SK-N-SH (cell line): ENCODE measurements around the gene CD93.

ENCODE experiments used
- CHD2 ChIP-seq: fragments of 150-350 bp; IDR thresholded peaks from 2 replicates; pipeline ENCODE4 v1.6.1; 2018; ENCODE audit warnings: low read length; ENCODE audit not compliant: partially characterized antibody
- CTCF ChIP-seq: fragments of 200-600 bp; sonication (generic); IDR thresholded peaks from 2 replicates; pipeline ENCODE4 v1.6.1; 2017; ENCODE audit warnings: antibody characterized with exemption, mild to moderate bottlenecking, moderate library complexity
- EP300 ChIP-seq, 2 experiments: IDR thresholded peaks; 2 replicates each; pipeline versions ENCODE4 v1.4.0 to v1.6.1; 2012; ENCODE audit warnings: borderline replicate concordance in 1 of 2, low read depth in 1 of 2, low read length in 1 of 2
- EZH2phosphoT487 ChIP-seq: fragments of 200-600 bp; sonication (generic); IDR thresholded peaks from 2 replicates; pipeline ENCODE4 v1.6.1; 2017; ENCODE audit warnings: low read depth, mixed run types, mild to moderate bottlenecking, antibody characterized with exemption, moderate library complexity, borderline replicate concordance
- FOXM1 ChIP-seq: IDR thresholded peaks from 2 replicates; pipeline ENCODE4 v1.4.0; 2012; ENCODE audit warnings: low read depth, mild to moderate bottlenecking
- GABPA ChIP-seq: IDR thresholded peaks from 2 replicates; pipeline ENCODE4 v1.4.0; 2012; ENCODE audit warnings: low read depth, mild to moderate bottlenecking
- MAX ChIP-seq: IDR thresholded peaks from 2 replicates; pipeline ENCODE4 v1.4.0; 2012; ENCODE audit warnings: low read depth
- POLR2AphosphoS5 ChIP-seq: IDR thresholded peaks from 2 replicates; pipeline ENCODE4 v1.6.1; 2012; ENCODE audit warnings: low read depth, low read length
- REST ChIP-seq: IDR thresholded peaks from 2 replicates; pipeline ENCODE4 v1.6.1; 2012; ENCODE audit warnings: mild to moderate bottlenecking, low read depth, low read length, moderate library complexity
- RFX5 ChIP-seq: IDR thresholded peaks from 2 replicates; pipeline ENCODE4 v1.6.1; 2012; ENCODE audit warnings: mild to moderate bottlenecking, improper control_type of control experiment, low read length
- SIN3A ChIP-seq: IDR thresholded peaks from 2 replicates; pipeline ENCODE4 v1.6.1; 2012; ENCODE audit warnings: low read depth, mild to moderate bottlenecking, low read length, moderate library complexity, borderline replicate concordance
- YY1 ChIP-seq: IDR thresholded peaks from 2 replicates; pipeline ENCODE4 v1.4.0; 2012; ENCODE audit warnings: low read depth, mild to moderate bottlenecking
- TF ChIP-seq, protein P1 (sequence below): IDR thresholded peaks from 2 replicates; pipeline ENCODE4 v1.4.0; 2012; ENCODE audit warnings: low read depth, borderline replicate concordance

- TF ChIP-seq EP300 (IDR thresholded peaks at IDR 0.05; ENCODE audit: borderline replicate concordance in 1 of 2, low read depth in 1 of 2, low read length in 1 of 2) = no peak
- TF ChIP-seq CTCF = no peak
- no peak for TF ChIP-seq RFX5
- TF ChIP-seq REST = no peak
- no peak for TF ChIP-seq GABPA
- TF ChIP-seq SIN3A = no peak
- no peak for TF ChIP-seq MAX
- TF ChIP-seq FOXM1 = no peak
- TF ChIP-seq POLR2AphosphoS5 = no peak
- no peak for TF ChIP-seq CHD2
- TF ChIP-seq, protein P1, sequence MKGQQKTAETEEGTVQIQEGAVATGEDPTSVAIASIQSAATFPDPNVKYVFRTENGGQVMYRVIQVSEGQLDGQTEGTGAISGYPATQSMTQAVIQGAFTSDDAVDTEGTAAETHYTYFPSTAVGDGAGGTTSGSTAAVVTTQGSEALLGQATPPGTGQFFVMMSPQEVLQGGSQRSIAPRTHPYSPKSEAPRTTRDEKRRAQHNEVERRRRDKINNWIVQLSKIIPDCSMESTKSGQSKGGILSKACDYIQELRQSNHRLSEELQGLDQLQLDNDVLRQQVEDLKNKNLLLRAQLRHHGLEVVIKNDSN = no peak
- no peak for TF ChIP-seq YY1
- TF ChIP-seq EZH2phosphoT487 = no peak
Measured at GRCh38 chr20:23050076-23050838, 35.9 kb downstream of the CD93 start.
